Peyer's patch (tissue), 4 donors: ENCODE measurements around the gene CACNA2D4.

ENCODE experiments used
- POLR2A ChIP-seq, 2 donors: fragments of 450-650 bp; IDR thresholded peaks; one replicate each; pipeline ENCODE4 v1.5.1; 2017; ENCODE audit warnings: antibody characterized with exemption in 2 of 2, mild to moderate bottlenecking in 2 of 2, moderate library complexity in 2 of 2
- TF ChIP-seq, protein P1 (sequence below), 6 experiments: fragments of 450-650 bp in 4 of 6; fragments of 200-600 bp in 2 of 6; sonication (generic) in 1 of 6; IDR thresholded peaks; one replicate each; pipeline ENCODE4 v1.5.1; 2017 to 2019; ENCODE audit warnings: antibody characterized with exemption in 6 of 6, mild to moderate bottlenecking in 3 of 6, moderate library complexity in 1 of 6

GRCh38 chr12:1809591-1810190 lies 108.8 kb downstream of the CACNA2D4 start:
- TF ChIP-seq, protein P1, sequence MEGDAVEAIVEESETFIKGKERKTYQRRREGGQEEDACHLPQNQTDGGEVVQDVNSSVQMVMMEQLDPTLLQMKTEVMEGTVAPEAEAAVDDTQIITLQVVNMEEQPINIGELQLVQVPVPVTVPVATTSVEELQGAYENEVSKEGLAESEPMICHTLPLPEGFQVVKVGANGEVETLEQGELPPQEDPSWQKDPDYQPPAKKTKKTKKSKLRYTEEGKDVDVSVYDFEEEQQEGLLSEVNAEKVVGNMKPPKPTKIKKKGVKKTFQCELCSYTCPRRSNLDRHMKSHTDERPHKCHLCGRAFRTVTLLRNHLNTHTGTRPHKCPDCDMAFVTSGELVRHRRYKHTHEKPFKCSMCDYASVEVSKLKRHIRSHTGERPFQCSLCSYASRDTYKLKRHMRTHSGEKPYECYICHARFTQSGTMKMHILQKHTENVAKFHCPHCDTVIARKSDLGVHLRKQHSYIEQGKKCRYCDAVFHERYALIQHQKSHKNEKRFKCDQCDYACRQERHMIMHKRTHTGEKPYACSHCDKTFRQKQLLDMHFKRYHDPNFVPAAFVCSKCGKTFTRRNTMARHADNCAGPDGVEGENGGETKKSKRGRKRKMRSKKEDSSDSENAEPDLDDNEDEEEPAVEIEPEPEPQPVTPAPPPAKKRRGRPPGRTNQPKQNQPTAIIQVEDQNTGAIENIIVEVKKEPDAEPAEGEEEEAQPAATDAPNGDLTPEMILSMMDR (IDR thresholded peaks at IDR 0.05) = no peak
- TF ChIP-seq POLR2A (IDR thresholded peaks at IDR 0.05) = no peak
